ENCODE results near the gene CHTF8.
A peak's percentile ranks its signal among the peaks of the same experiment; 100 is the strongest.
"Not testable (repeated sequence)": the region's sequence is repeated elsewhere in the genome, so short reads cannot be mapped to it uniquely, and the experiment has no call there.

Gene CHTF8, protein sequence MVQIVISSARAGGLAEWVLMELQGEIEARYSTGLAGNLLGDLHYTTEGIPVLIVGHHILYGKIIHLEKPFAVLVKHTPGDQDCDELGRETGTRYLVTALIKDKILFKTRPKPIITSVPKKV

DNA sequence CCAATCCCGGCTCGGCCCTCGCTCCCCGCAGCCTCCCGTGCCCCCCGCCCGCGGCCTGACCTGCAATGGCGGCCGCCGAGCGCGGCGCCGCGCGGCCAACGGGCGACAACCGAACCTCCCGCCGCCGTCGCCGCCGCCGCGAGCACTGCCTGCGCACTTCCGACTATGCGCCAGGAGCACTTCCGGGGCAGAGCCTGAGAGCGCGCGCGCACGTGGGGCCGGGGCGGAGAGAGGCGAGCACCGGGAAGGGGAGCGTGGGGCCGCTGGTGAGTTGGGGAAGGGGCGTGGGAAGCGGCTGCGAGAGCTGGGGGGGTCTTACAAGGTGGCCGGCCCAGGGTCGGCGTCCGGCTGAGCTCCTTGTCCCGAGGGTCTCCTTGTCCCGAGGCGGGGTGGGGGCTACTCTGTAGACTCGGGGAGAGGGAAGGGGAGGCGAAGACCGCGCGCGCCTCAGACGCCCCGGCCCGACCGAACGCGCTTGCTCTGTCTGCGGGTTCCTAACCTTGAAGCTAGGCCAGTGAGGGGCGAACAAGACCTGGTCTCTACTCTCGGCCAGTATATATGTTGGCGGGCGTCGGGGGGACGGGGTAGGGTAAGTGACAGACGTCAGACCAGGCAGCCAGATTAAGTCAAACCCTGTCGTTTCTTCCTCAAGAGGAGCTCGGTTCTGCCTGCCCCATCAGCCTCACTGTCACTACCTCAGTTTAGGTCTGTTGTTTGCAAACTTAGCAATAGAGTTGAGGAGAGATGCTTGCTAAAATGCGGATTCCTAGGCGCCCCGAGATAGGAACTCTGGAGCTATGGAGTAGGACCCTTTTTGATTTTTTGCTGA lies at the start of gene CHTF8, which contains the start of gene UTP4:
Gene CHTF8 (minus strand): TSS at position 165 of the 829 bp plus-strand sequence. CDS start 11,130 bp downstream, outside the sequence.
Gene UTP4 (plus strand): TSS at position 226 of the 829 bp plus-strand sequence. CDS start 811 bp downstream, outside the sequence.
- no peak for DNase-seq (ENCODE audit: low read depth)

DNA sequence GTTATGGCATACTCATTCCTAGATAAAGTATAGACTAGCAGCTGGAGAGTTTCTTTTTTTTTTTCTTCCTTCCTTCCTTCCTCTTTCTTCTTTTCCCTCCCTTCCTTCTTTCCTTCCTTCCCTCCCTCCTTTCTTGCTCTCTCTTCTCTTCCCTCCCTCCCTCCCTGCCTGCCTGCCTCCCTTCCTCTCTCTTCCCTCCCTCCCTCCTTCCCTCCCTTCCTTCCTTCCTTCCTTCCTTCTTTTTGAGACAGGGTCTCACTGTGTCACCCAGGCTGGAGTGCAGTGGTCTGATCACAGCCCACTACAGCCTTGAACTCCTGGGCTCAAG lies 47.6 kb upstream of the CHTF8 start:
- no peak for DNase-seq (ENCODE audit: low read depth)

DNA sequence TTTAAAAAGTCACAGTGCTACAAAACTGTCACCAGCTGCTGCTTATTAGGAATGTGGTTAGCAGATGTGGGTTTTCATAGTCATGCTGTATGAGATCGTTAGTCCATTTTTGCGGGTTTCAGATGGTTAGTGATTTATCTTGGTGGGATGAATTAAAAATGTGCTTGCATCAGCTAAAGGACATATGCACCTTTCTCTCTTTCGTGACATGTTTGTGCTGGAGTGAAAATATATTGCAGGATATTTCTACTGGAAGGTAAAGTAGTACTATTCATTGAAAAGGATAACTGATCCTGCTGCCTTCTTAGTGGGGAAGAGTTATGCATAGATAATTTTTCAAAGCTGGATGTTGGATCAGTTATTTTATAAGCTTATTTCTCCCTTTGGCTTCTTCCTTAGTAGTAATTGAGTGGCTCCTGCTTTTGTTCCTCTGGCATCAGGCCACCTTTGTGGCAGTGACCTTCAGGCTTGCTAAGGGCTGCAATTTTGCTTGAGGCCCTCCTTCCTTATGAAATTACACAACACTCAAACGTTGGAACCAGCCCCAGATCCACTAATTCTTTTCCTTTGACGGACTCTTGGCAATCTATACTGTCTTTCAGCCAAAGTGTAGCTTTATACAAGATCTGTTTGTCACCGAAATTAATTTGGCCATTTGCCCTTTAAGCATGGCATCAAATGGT lies 47.1 kb upstream of the CHTF8 start:
- DNase-seq (ENCODE audit: low read depth): no peak

DNA sequence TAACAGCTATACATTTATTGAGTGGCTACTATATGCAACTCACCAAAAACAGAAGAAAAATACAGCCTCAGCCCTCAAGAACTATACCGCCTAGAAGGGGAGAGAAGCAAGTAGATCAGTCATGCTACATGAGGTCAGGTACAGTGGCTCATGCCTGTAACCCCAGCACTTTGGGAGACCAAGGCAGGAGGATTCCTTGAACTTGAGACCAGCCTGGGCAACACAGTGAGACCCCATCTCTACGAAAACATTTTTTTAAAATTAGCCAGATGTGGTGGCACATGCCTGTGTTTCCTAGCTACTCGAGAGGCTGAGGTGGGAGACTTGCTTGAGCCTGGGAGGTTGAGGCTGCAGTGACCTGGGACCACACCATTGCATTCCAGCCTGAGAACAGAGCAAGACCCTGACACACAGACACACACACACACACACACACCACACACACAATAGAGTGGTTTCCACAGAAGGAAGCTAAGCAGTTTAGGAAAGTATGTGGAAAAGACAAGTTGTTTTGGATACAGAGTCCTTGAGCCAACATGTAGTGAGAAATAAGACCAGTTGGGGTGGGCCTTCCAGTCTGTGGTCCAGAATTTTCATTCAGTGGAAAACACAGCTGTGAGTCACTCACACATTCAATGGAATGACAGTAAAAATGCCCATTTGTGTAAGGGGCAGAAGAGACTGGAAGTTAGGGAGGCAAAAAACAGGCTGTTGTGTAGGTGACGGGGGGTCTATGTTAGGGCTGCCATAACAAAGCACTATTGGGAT lies 43.8 kb upstream of the CHTF8 start:
- DNase-seq (ENCODE audit: low read depth): no peak

DNA sequence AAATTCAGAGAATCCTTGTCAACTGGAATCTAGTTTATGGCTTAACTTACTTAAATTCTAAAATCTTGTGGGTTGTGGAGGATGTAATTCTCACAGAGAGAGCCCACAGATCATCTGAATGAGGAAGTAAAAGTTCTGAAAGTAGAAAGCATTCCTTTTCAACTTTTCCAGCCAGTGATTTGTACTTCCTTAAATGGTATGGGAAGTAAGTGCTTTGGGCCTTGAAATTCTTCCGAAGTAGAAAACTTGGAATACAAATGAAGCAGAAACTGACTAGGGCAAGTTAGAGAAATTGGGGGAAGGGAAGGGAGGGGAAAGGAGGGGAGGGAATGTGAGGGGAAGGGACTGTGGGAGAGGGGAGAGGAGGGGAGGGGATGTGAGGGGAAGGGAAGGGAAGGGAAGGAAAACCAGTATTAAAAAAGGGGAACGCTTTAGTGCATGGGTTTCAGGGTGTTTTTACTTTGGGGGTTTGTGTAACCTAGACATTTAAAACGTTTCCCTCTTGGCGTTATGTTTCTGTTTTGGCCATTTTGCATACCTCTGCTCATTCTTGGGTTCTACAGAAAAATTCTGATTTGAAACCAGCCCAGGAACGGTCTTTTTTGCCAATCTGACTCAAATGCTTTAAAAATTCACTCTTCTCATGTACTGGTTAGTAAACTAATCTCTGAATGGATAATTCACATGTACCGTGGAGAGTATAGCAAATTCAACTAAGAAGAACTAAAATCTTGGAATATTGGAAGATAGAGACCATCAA lies 39.1 kb upstream of the CHTF8 start:
- DNase-seq (ENCODE audit: low read depth): no peak

DNA sequence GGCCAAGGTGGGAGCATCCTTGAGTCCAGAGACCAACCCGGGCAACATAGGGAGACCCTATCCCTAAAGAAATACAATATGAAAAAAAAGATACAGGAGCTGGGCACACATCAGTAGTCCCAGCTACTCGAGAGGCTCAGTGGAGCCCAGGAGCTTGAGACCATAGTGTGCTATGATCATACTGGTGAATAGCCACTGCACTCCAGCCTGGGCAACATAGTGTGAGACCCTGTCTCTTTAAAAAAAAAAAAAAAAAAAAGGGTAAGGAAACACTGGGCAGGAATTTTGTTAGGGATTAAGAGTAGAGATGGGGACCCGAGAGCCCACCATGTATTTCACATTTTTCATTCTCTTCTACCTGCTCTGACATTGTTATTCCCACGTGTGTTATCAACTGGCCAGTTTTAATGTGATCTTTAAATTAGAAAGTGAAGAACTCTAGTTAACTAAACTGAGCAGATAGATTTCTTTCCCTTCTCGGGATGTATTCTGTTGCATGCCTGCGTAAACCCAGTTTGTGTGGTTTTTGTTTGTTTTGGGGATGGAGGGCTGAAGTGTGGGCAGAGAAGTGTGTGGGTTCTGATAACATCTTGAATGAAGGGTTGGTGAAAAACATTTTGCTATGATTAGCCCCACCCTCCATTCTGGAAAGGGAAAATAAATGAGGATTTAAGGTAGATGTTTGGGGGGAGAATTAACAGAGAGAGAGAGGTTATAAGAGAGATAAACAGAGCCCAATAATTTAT lies 37.4 kb upstream of the CHTF8 start:
- no peak for DNase-seq (ENCODE audit: low read depth)

DNA sequence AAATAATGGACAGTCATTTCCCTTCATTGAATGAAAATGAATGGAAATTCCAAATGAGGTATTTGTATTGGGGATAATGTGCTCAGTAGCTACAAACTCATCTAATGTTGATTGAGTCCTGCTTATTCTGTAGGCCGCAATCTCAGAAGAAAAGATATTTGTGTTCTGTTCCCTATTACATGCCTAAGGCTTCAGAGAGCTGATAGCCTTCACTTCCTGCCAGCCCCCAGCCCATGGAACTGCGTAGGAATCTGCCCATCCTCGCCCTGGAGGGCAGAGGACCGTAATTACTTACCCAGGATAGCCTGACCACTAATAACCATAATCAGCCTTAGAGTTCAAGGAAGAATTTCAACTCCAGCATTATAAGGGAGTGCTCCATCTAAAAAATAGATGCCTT lies 36.7 kb upstream of the CHTF8 start:
- no peak for DNase-seq (ENCODE audit: low read depth)

DNA sequence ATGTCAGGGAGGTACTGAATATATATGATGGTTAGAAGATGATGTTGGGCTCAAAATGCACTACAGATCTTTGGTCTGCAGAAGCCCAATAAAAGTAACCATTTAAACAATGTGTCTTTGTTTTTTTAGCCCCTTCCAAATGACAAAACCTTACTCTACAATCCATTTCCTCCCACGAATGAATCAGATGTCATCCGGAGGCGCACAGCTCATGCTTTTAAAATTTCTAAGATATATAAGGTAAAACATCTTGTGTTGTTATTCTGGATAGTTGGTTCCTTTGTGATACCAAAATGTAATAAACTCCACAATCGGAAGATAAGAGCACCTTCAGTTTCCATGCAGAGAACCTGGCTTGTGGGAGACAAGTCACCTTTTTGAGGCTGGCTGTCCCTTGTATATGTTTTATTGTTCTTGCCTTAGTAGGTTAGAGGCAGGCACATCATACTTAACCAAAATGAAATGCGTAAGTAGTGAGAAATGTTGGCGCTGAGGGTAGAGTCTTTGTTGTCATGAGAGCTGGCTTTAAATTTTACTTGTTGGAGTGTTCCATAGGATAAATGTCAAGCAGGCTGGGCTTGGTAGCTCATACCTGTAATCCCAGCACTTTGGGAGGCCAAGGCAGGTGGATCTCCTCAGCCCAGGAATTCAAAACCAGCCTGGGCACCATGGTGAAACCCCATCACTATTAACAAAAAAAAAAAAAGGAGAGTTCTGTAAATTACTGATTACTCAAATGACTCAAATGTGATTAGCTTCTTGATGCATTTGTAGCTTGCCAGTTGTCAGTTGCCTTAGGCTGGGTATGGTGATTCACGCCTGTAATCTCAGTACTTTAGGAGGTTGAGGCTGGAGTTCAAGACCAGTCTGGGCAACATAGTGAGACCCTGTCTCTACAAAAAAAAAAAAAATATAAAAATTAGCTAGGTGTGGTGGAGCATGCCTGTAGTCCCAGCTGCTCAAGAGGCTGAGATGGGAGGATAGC lies 34.9 kb upstream of the CHTF8 start:
- DNase-seq (ENCODE audit: low read depth): peak; percentile 24

DNA sequence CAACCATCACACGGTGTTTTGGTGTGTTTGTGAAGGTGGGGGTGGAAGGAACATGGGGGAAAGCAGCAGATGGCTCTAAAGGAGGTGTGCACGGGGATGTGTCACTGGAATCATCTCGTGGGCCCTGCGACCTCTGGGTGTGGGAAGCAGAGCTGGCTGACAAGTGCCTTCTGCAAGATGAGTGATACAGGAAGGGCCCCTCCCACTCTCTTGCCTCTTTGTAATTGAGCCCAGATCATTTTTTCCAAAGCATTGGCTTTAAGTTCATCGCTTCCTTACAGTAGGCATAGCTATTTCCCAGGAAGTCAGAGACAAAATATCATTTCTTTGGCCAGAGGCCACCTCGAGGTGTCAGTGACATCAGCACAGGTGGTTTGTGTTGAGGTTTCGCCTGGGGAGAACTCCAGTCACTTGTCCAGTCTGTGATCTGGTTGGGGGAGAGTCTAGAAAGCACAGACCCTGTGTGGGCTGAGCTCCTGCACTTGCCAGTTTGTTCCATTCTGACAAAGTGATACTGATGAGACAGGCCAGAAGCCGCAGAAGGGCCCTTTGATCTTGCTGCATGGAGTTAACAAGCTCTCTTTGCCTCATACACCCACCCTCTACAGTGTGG lies 33.9 kb upstream of the CHTF8 start:
- peak; percentile 54 for DNase-seq (ENCODE audit: low read depth)

DNA sequence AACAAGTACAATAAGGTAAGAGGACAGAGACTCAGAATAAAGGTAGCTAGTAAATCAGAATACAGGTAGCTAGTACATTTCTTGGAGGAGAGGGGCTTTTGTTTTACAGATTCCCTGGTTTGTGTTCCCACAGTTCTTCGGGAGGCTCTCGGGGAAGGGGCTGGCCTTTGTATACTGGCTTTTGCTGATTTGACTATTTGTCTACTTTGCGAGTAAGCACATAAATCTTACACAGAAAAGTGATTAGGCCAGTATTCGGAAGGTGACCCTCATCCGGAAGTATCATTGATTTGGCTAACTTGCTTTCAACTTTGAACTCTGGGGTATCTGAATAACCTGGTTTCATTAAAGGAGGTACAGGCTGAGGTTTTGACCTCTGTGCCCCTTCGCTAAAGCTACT lies 33.2 kb upstream of the CHTF8 start:
- no peak for DNase-seq (ENCODE audit: low read depth)

DNA sequence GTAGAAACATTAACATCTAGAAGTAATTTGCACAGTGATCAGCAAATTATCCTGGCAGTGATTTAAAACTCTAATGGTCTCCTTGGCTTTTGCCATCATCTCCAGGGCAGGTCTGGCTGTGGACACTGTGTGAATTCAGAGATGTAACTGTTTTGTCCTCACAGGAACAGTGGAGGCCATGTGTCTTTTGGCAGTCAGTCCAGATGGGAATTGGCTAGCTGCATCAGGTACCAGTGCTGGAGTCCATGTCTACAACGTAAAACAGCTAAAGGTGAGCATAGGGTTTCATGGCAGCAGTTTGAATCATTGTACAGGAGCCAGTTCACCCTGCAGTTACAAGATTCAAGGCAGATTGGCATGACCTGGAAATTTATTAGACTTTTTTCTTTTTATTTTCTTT lies 27.8 kb upstream of the CHTF8 start:
- no peak for DNase-seq (ENCODE audit: low read depth)

DNA sequence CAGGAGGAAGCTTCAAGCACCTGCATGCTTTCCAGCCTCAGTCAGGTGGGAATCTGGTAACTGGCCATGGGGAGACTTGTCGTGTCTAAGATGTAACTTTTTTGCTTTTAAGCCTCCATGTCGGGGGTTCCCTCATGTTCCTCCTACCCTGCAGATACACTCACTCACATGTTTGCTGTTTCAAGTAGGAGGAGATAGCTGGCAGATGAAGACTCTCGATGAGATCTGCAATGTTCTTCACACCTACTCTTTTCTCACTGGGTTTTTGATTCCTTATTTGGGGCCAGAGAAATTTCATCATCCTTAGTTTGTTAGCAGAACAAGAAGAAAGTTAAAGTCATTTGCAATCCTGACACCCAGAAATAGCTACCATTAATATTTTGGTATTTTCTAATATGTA lies 24.8 kb upstream of the CHTF8 start:
- DNase-seq (ENCODE audit: low read depth): no peak

DNA sequence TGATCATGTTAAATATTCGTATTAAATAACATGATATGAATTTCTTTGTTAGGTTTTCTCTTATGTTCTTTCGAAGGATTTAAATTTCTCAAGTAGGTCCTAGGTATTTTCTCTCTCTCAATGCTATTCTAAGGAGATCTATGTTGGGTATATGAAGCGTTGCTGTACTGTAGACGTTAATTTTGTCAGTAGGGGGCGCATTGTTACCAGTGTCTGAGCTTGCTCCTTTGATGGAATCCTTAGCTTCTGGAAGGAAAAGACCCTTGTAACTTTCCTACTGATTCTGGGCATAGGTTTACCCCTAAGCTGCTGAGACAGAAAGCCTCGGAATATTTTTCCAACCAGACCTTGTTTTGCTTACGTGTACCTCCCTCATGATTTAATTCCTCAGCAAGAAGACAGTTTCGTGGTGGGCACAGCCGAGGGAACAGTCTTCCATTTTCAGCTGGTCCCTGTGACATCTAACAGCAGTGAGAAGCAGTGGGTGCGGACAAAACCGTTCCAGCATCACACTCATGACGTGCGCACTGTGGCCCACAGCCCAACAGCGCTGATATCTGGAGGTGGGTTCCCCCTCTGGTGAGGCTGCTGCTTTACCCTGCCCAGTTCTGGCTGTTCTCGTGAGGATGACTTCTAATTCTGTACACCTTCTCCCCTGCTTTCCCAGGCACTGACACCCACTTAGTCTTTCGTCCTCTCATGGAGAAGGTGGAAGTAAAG lies 17.9 kb upstream of the CHTF8 start:
- DNase-seq (ENCODE audit: low read depth): no peak

DNA sequence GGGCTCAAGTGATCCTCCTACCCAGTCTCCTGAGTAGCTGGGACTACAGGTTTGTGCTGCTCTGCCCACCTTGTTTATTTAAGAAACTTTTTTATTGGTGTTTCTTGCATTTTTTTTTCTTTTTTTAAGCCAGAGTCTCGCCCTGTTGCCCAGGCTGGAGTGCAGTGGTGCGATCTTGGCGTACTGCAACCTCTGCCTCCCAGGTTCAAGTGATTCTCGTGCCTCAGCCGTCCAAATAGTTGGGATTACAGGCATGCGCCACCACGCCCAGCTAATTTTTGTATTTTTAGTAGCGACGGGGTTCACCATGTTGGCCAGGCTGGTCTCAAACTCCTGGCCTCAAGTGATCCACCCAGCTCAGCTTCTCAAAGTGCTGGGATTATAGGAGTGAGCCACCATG lies 17.2 kb upstream of the CHTF8 start:
- not testable (repeated sequence) for DNase-seq (ENCODE audit: low read depth)

DNA sequence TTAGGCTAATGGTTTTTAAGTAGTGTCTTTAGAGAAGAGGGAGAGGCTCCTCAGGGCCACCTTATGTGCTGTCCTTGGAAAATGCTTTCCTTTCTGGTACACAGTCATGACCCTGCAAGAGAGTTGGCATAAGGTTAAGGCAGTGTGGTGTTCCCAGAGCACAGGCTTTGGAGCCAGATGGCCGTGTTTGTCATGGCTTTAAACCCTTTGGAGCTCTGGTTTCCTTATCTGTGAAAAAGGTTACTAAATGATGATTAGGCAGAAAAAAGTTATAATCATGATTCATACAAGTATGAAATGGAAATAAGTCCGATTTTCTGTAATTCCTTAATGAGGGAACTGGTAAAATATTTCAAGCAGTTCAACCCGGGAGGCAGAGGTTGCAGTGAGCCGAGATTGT lies 13.3 kb upstream of the CHTF8 start:
- no peak for DNase-seq (ENCODE audit: low read depth)

DNA sequence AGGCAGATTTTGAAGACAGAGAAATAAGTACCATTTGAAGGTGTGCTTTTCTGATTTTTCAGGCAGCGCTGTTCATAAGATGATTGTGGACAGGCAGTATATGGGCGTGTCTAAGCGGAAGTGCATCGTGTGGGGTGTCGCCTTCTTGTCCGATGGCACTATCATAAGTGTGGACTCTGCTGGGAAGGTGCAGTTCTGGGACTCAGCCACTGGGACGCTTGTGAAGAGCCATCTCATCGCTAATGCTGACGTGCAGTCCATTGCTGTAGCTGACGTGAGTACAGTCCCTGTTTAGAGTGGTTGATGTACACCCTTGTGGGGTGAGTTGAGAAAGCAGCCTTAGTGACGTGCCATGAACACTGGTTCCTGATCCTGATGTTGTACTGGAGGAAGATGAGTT lies 10.7 kb upstream of the CHTF8 start:
- DNase-seq (ENCODE audit: low read depth): no peak

DNA sequence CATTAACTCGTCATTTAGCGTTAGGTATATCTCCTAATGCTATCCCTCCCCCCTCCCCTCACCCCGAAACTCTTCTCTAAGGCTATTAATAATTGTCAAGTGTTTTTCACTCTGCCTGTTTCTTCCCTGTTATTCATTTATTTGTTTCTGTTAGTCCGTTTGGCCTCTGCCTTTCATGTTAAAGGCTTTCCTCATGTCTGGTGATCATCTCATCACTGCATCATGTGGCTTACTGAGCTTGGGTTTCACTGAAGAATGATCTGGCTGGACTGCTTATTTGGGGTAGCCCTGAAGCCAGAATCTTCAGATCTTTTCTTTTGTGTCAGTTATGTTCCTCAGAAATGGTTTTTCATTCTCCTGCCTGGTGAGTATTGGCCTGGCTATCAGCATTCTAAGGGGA lies 9.5 kb upstream of the CHTF8 start:
- no peak for DNase-seq (ENCODE audit: low read depth)

DNA sequence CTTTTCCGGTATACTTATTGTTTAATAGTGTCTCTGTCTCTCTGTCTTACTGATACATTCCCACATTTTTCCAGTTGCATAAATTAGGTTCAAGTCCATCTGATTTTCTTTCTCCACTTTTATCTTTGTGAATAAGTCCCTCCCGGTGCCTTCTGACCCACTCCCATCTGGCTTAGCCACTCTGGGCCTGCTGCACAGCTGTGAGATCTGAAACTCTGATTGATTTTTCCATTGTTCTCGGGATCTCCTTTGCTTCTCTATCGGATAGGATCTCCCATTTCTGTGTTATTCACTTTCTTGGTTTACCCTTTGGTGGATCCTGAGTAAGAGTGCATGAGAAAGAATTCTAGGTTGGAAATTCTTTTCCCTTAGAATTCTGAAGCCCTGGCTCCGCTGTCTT lies 8.6 kb upstream of the CHTF8 start:
- DNase-seq (ENCODE audit: low read depth): no peak

DNA sequence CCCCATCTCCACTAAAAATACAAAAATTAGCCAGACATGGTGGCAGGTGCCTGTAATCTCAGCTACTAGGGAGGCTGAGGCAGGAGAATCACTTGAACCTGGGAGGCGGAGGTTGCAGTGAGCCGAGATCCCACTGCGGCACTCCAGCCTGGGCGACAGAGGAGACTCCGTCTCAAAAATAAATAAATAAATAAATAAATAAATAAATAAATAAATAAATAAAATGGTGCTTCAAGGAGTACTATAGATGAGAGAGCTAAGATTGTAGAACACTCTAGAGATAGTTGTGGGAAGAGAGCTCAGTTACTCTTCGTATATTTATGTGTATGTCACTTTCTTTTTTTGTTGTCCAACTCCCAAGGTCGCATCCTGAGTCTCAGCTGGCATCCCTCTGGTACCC lies 7.1 kb upstream of the CHTF8 start:
- not testable (repeated sequence) for DNase-seq (ENCODE audit: low read depth)

Measured in HS-5 (cell line).